Measurements from ENCODE around the gene NALCN. TPM values are rescaled to one million over a fixed set of nuclear protein-coding genes. Genes with fewer than 3 reads are reported as not detected.

NALCN gene
- total RNA-seq, 4 donors from 2014 or later, result 0.62 to 0.87 TPM; not detected in 2

GRCh38 chr13:101202590-101202989 lies 213.7 kb downstream of the NALCN start:
- no peak for DNase-seq
- TF ChIP-seq POLR2A (IDR thresholded peaks at IDR 0.05) (no peak), CTCF (IDR thresholded peaks at IDR 0.05 in 4 of 5, conservative IDR thresholded peaks at IDR 0.05 in 1 of 5) (no peak)
- no peaks in the 10 kb centered on the region for H3K9me3 ChIP-seq
- ATAC-seq, result no peak
- no peaks in the 10 kb centered on the region for H3K4me1 ChIP-seq
- in situ Hi-C loops (cut with MboI; ENCODE audit: low sequenced_read_pairs in 4 of 4), result no loop called here
- H3K36me3 ChIP-seq, result no peaks in the 10 kb centered on the region
- H3K4me3 ChIP-seq, result no peak overlapping the region
- H3K27ac ChIP-seq, result no peak overlapping the region
- H3K27me3 ChIP-seq, result no peaks in the 10 kb centered on the region
- intact Hi-C loops (cut with DNase I; ENCODE audit: low total_unique reads), result loop anchor here (10.0 kb wide), 1 partner anchor 1782 kb away; no protein-coding TSS in a partner anchor

GRCh38 chr13:101190976-101191375 lies 225.3 kb downstream of the NALCN start:
- intact Hi-C loops (cut with DNase I; ENCODE audit: low total_unique reads), result no loop called here
- no peak overlapping the region for H3K27ac ChIP-seq
- TF ChIP-seq CTCF (IDR thresholded peaks at IDR 0.05 in 4 of 5, conservative IDR thresholded peaks at IDR 0.05 in 1 of 5) (no peak), POLR2A (IDR thresholded peaks at IDR 0.05) (no peak)
- H3K36me3 ChIP-seq, result no peaks in the 10 kb centered on the region
- H3K27me3 ChIP-seq, result no peaks in the 10 kb centered on the region
- no peaks in the 10 kb centered on the region for H3K4me1 ChIP-seq
- H3K9me3 ChIP-seq, result no peaks in the 10 kb centered on the region
- in situ Hi-C loops (cut with MboI; ENCODE audit: low sequenced_read_pairs in 4 of 4), result no loop called here
- DNase-seq, result no peak
- no peak overlapping the region for H3K4me3 ChIP-seq
- ATAC-seq, result no peak

GRCh38 chr13:101190337-101190736 lies 226.0 kb downstream of the NALCN start:
- no peaks in the 10 kb centered on the region for H3K9me3 ChIP-seq
- no peaks in the 10 kb centered on the region for H3K27me3 ChIP-seq
- intact Hi-C loops (cut with DNase I; ENCODE audit: low total_unique reads), result no loop called here
- H3K27ac ChIP-seq, result no peak overlapping the region
- no peaks in the 10 kb centered on the region for H3K4me1 ChIP-seq
- in situ Hi-C loops (cut with MboI; ENCODE audit: low sequenced_read_pairs in 4 of 4), result no loop called here
- no peak for TF ChIP-seq POLR2A (IDR thresholded peaks at IDR 0.05)
- no peak for TF ChIP-seq CTCF (IDR thresholded peaks at IDR 0.05 in 4 of 5, conservative IDR thresholded peaks at IDR 0.05 in 1 of 5)
- ATAC-seq (no peak), DNase-seq (no peak)
- H3K4me3 ChIP-seq, result no peak overlapping the region
- H3K36me3 ChIP-seq, result no peaks in the 10 kb centered on the region

GRCh38 chr13:101185606-101186005 lies 230.7 kb downstream of the NALCN start:
- ATAC-seq, result no peak
- Histone ChIP-seq H3K36me3 (no peaks in the 10 kb centered on the region), H3K4me1 (no peaks in the 10 kb centered on the region), H3K9me3 (no peaks in the 10 kb centered on the region), H3K27me3 (no peaks in the 10 kb centered on the region), H3K4me3 (no peak overlapping the region), H3K27ac (no peak overlapping the region)
- intact Hi-C loops (cut with DNase I; ENCODE audit: low total_unique reads) (no loop called here), in situ Hi-C loops (cut with MboI; ENCODE audit: low sequenced_read_pairs in 4 of 4) (no loop called here)
- DNase-seq, result no peak
- no peak for TF ChIP-seq POLR2A (IDR thresholded peaks at IDR 0.05)
- TF ChIP-seq CTCF (IDR thresholded peaks at IDR 0.05 in 4 of 5, conservative IDR thresholded peaks at IDR 0.05 in 1 of 5), result no peak

- no peak for TF ChIP-seq CTCF (IDR thresholded peaks at IDR 0.05 in 4 of 5, conservative IDR thresholded peaks at IDR 0.05 in 1 of 5)
- no peak for TF ChIP-seq POLR2A (IDR thresholded peaks at IDR 0.05)
- no peak for DNase-seq
- H3K27ac ChIP-seq, result no peak overlapping the region
- in situ Hi-C loops (cut with MboI; ENCODE audit: low sequenced_read_pairs in 4 of 4) (no loop called here), intact Hi-C loops (cut with DNase I; ENCODE audit: low total_unique reads) (no loop called here)
- H3K27me3 ChIP-seq, result no peaks in the 10 kb centered on the region
- no peaks in the 10 kb centered on the region for H3K4me1 ChIP-seq
- H3K4me3 ChIP-seq, result no peak overlapping the region
- H3K36me3 ChIP-seq, result no peaks in the 10 kb centered on the region
- H3K9me3 ChIP-seq, result no peaks in the 10 kb centered on the region
- ATAC-seq, result no peak
Measured at GRCh38 chr13:101181076-101181685, 235.1 kb downstream of the NALCN start.

Measured in gastrocnemius medialis (tissue), 4 donors.